Endothelial cell of umbilical vein (primary cell): ENCODE results near the gene ERG.

Experiments
- EZH2 ChIP-seq: IDR thresholded peaks from 2 replicates; pipeline ENCODE4 v1.6.1; 2012; ENCODE audit warnings: borderline replicate concordance, low read depth, mild to moderate bottlenecking, moderate library complexity, low read length, inconsistent platforms; ENCODE audit not compliant: severe bottlenecking
- JUN ChIP-seq: IDR thresholded peaks from 2 replicates; pipeline ENCODE4 v1.6.1; 2011; ENCODE audit warnings: borderline replicate concordance, low read depth; ENCODE audit not compliant: insufficient read length, insufficient read depth
- MYC ChIP-seq: IDR thresholded peaks from one replicate; pipeline ENCODE4 v1.6.1; 2011; ENCODE audit warnings: mild to moderate bottlenecking, low read depth, low read length
- POLR2A ChIP-seq: IDR thresholded peaks from 2 replicates; pipeline ENCODE4 v1.6.1; 2012; ENCODE audit warnings: low read depth, mild to moderate bottlenecking, control low read depth, low read length
- POLR2AphosphoS5 ChIP-seq: IDR thresholded peaks from 2 replicates; pipeline ENCODE4 v1.6.1; 2012; ENCODE audit warnings: low read depth, mild to moderate bottlenecking, control low read depth, low read length, moderate library complexity; ENCODE audit not compliant: insufficient read depth
- TF ChIP-seq, protein P1 (sequence below): IDR thresholded peaks from 2 replicates; pipeline ENCODE4 v1.6.1; 2011; ENCODE audit not compliant: insufficient read depth, insufficient read length
- TF ChIP-seq, protein P2 (sequence below), 2 donors: IDR thresholded peaks; 1 replicate in 1 of 2; 2 replicates in 1 of 2; pipeline ENCODE4 v1.5.1; 2011; ENCODE audit warnings: low read length in 2 of 2, mild to moderate bottlenecking in 2 of 2, moderate library complexity in 2 of 2, control low read depth in 1 of 2, inconsistent platforms in 1 of 2, low read depth in 1 of 2; ENCODE audit not compliant: insufficient read depth in 1 of 2; ENCODE audit errors: extremely low read depth in 1 of 2

DNA sequence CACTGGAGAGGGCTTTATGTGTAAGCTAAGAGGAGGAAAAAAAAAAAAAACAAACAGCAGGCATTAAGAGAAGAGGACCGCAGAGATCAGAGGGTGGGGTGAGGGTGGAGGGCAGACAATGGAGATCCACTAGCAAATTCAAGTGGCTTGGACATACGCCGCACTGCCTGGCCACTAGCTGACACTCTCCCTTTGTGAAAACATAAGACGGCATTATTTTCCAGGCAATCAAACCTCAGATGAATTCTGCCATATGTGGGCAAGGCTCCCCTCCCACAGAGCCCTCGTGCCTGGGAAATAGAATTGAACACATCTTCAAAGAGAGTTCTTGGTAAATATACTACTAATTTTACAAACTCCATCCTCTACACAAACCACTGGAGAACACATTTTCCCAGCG lies 53.6 kb downstream of the ERG start:
- TF ChIP-seq, protein P1, sequence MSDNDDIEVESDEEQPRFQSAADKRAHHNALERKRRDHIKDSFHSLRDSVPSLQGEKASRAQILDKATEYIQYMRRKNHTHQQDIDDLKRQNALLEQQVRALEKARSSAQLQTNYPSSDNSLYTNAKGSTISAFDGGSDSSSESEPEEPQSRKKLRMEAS, result no peak
- TF ChIP-seq, protein P2, sequence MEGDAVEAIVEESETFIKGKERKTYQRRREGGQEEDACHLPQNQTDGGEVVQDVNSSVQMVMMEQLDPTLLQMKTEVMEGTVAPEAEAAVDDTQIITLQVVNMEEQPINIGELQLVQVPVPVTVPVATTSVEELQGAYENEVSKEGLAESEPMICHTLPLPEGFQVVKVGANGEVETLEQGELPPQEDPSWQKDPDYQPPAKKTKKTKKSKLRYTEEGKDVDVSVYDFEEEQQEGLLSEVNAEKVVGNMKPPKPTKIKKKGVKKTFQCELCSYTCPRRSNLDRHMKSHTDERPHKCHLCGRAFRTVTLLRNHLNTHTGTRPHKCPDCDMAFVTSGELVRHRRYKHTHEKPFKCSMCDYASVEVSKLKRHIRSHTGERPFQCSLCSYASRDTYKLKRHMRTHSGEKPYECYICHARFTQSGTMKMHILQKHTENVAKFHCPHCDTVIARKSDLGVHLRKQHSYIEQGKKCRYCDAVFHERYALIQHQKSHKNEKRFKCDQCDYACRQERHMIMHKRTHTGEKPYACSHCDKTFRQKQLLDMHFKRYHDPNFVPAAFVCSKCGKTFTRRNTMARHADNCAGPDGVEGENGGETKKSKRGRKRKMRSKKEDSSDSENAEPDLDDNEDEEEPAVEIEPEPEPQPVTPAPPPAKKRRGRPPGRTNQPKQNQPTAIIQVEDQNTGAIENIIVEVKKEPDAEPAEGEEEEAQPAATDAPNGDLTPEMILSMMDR (IDR thresholded peaks at IDR 0.05; ENCODE audit: extremely low read depth in 1 of 2, insufficient read depth in 1 of 2, low read depth in 1 of 2, low read length in 2 of 2), result peak in 1 of 2 donors; percentile 8
- TF ChIP-seq POLR2A, result no peak
- no peak for TF ChIP-seq JUN
- no peak for TF ChIP-seq EZH2
- TF ChIP-seq MYC, result no peak
- TF ChIP-seq POLR2AphosphoS5, result no peak
